ENCODE measurements around the gene PLCG2.

- TF ChIP-seq CTCF (IDR thresholded peaks at IDR 0.05) (no peak), POLR2A (IDR thresholded peaks at IDR 0.05) (no peak)
Measured at GRCh38 chr16:82004601-82005000, 225.5 kb downstream of the PLCG2 start.

Measured in Peyer's patch (tissue), 4 donors.